ENCODE measurements around the gene TENM3.
"Not testable (repeated sequence)": the region's sequence is repeated elsewhere in the genome, so short reads cannot be mapped to it uniquely, and the experiment has no call there.

Gene TENM3

GRCh38 chr4:182337366-182337765 is 94.2 kb downstream of the TENM3 start:
- DNase-seq (ENCODE audit: low read depth, low spot score), result no peak

GRCh38 chr4:182338063-182338462 is 94.9 kb downstream of the TENM3 start:
- DNase-seq (ENCODE audit: low read depth, low spot score), result no peak

DNA sequence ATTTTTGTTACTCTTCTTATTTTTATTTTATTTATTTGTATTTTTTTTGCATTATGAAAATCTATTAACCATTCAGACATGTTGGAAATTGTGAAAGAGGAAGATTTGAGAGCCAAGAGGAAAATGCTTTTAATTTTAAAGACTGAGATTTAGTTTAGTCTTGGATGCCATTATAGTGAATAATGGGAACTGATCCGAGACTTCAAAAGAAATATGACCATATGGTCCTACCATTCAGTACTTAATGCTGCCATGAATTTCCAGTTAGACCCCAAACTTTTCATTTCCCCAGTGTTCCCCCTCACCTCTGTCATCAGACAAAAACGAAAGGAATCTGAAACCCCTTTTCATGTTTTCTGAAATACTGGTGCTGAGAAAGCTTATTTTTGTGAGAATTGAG is 95.5 kb downstream of the TENM3 start:
- no peak for DNase-seq (ENCODE audit: low read depth, low spot score)

- no peak for DNase-seq (ENCODE audit: low read depth, low spot score)
Measured at GRCh38 chr4:182339221-182339641, 96.0 kb downstream of the TENM3 start.

DNA sequence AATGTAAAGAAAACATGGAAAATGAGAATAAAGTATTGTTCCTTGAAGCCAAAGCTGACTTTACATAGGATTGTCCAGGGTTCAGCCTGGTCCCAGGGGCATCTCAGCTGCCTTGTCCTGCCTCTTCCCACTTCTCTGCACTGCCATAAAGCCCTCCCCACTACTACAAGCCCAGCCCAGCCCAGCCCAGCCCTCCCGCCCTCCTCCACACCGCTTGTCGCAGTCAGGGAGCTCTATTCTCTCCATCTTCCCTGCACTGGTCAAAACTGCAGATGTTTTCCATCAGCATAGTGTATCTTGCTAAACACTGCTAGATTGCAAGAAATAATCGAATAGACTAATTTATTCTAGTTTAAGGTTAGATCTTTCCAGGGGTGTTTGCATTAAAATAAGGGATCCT is 100.3 kb downstream of the TENM3 start:
- no peak for DNase-seq (ENCODE audit: low read depth, low spot score)

GRCh38 chr4:182344968-182345367 is 101.8 kb downstream of the TENM3 start:
- no peak for DNase-seq (ENCODE audit: low read depth, low spot score)

DNA sequence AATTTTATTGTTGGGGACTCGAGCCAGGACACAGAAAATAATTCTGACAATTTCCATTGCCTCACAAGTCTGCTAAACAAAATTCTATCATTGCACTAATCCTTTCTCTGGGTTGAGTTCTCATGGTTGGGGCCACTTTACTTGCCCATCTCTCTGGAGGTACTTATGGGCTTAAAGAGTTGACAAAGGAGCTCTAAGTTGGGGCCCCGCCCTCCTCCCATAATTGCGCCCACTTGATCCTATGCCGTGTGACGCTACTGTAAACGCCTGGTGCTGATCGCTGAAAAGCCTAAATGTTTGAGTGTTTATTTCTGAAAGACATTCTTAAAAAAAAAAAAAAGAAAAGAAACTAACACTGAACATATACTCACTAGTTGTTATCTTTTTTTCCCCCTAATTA is 103.0 kb downstream of the TENM3 start:
- no peak for DNase-seq (ENCODE audit: low read depth, low spot score)

GRCh38 chr4:182346675-182347375 is 103.6 kb downstream of the TENM3 start:
- DNase-seq (ENCODE audit: low read depth, low spot score), result no peak

- DNase-seq (ENCODE audit: low read depth, low spot score), result no peak
Measured at GRCh38 chr4:182348779-182349326, 105.7 kb downstream of the TENM3 start.

- no peak for DNase-seq (ENCODE audit: low read depth, low spot score)
Measured at GRCh38 chr4:182350041-182350440, 106.8 kb downstream of the TENM3 start.

DNA sequence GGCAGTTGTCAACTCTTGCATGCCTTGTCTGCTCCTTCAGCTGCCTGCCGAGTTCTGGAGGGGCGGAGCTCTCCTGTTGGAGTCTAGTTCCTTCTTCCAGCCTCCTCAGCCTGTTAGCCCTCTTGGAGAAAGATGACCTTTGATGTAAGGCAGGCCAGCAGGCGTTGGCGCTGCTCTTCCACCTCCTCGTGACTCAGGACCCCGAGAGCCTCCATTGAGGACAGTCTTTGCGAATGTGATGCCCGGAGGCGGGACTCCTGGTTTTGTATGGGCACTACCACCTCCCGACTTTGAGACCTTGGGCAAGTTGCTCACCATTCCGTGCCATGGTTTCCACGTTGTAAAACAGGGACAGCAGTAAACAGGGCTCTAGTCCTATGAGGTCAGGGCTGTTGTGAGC is 108.3 kb downstream of the TENM3 start:
- no peak for DNase-seq (ENCODE audit: low read depth, low spot score)

DNA sequence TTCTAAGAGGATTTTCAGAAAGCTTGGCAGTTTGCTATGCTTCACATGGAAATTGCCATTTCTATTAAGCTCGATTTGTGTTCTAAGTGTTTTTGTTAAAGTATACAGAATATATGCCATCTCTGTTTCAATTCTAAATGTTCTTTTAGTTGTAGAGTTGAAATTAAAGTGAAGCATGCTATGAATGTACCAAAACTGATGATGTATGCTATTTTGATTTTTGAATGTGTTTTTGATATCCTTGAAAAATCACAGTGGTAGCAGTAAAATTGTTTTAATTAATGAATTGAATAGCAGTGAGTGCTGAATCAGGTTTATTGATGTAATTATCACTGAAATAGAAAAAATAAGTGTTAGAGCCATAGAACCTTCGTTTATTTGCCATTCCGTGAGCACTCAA is 110.9 kb downstream of the TENM3 start:
- no peak for DNase-seq (ENCODE audit: low read depth, low spot score)

DNA sequence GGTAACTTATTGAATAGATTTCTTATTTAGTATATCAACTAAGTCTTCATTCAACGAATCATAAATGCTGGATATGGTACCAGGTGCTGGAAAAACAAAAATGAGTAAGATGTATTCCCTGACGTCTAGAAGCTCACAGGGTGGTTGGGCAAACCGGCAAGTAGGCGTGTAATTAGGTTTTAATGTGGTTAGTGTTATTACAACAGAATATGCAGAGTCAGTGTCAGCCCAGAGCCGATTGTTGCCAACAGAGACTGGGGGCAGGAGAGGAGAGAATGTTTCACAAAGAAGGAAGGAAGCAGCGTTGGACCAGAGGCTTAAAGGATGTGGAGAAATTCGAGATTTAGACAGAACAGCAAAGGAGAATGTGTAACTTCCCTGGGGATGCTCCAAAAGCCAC is 111.7 kb downstream of the TENM3 start:
- no peak for DNase-seq (ENCODE audit: low read depth, low spot score)

DNA sequence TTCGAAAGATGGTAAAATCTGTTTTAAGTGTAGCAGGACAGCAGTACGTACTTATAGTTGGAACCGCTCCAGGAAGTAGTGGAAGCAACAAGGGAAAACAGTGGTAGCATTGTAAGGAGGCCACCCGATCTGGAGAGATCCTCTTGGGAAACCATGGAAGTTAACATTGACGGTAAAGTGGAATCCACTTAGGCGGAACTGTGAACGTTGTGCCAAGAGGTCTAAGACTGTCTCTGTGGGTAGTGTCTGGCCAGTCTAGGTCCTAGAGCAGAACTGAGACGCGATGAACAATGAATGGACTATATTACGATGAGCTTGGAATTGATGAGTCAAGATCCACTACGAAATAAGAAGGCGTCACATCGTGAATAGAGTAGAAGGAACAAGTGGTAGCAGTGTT is 124.0 kb downstream of the TENM3 start:
- DNase-seq (ENCODE audit: low read depth, low spot score), result no peak

DNA sequence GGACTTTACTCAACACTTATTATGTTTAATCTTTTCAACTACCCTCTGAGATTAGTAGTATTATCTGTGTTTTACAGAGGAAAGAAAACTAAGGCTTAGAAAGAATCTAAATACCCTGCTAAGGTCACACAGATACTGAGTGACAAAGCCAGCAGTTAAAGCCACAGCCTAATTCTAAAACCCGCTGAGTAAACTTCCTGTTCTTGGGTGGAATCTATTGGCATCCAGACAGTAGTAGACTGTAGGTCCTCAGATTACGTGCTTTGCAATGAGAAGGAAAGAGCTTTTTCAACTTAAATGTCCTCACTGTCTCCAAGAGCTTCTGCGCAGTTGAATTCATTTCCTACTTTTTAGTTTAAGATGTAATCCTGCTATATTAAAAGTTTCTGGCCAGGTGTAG is 126.0 kb downstream of the TENM3 start:
- no peak for DNase-seq (ENCODE audit: low read depth, low spot score)

DNA sequence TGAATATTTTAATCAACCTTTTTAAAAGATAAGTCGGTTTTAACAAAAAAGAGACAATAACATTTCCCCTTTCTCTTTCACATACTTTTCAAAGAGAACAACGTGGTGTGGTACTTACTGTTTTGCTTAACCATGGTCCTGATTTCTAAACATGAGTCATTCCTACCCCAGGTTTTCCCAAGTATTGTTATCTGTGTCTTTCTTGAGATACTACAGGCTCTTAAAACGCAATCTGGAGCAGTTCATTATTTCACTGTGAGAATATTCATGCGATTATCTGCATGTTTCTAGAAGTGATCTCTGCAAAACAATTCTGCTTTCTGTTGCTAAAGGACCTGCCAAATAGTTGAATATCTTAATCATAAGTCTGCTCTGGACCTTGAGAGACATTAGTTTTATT is 127.3 kb downstream of the TENM3 start:
- DNase-seq (ENCODE audit: low read depth, low spot score), result no peak

DNA sequence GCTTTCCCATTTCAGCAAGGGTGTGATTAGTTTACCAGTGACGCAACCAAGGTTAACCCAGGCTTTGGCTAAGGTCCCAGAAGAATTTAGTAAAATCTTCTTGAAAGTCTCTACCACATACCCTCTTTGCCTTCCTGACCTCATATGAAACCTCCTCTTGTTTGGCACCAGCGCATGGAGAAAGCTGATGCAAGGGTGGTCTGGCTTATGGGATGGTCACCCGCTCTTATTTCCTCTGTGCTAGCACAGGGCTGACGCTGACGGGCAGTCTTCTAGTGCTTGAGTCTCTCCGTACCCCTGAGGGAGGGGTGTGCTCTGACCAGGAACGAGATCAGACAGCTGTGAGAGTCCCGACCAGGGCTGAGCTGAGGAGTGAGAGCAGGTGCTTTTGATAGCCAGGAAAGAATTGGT is 137.6 kb downstream of the TENM3 start:
- DNase-seq (ENCODE audit: low read depth, low spot score), result no peak

- no peak for DNase-seq (ENCODE audit: low read depth, low spot score)
Measured at GRCh38 chr4:182382941-182383340, 139.7 kb downstream of the TENM3 start.

- DNase-seq (ENCODE audit: low read depth, low spot score), result no peak
Measured at GRCh38 chr4:182384631-182385091, 141.5 kb downstream of the TENM3 start.

DNA sequence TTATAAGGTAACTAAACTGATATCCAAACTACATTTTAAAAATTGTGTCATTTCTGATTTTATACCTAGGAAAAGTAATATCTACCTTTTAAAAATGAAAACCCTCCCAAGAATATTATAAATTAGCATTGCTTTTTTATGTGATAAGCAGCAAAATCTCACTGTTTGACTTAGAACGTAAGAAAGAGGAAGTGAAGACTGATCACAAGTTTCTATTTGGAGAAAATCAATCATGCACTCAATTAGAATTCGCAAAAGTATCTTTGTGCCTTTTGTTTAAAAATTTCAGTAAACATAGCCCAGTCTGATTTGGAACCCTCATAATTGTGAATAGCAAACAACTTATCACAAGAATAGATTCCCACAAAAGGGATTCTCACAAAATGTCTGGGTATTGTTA is 142.7 kb downstream of the TENM3 start:
- DNase-seq (ENCODE audit: low read depth, low spot score), result no peak

GRCh38 chr4:182386576-182386975 is 143.4 kb downstream of the TENM3 start:
- not testable (repeated sequence) for DNase-seq (ENCODE audit: low read depth, low spot score)

DNA sequence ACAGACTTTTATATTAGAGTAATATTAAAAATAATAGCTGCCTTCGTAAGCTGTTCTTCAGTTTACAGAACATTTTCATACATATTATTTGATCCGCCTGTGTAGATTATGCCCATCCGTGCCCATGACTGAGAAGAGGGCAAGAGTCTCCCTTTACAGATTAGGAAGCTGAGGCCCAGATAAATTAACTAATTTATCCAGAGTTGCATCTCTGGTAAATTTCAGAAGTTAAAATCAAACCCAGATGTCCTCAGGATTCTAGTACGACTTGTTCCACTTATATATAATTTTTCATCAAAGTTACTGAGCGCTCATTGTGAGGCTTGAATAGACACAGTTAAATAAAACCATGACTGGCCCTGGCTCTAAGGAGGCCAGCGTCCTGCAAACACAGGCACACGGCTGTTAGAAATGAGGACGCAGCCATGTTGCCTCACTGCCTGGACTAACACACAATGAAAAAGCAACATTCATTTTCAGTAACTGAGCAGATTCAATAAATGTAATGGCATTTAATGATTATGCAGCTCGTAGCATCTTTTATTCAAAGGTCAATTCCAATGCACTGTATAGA is 148.0 kb downstream of the TENM3 start:
- DNase-seq (ENCODE audit: low read depth, low spot score), result no peak

GRCh38 chr4:182394181-182394580 is 151.0 kb downstream of the TENM3 start:
- no peak for DNase-seq (ENCODE audit: low read depth, low spot score)
